ENCODE results near the gene AKAP6.

AKAP6 gene

GRCh38 chr14:32679927-32680612 lies 351.0 kb downstream of the AKAP6 start:
- DNase-seq = no peak

DNA sequence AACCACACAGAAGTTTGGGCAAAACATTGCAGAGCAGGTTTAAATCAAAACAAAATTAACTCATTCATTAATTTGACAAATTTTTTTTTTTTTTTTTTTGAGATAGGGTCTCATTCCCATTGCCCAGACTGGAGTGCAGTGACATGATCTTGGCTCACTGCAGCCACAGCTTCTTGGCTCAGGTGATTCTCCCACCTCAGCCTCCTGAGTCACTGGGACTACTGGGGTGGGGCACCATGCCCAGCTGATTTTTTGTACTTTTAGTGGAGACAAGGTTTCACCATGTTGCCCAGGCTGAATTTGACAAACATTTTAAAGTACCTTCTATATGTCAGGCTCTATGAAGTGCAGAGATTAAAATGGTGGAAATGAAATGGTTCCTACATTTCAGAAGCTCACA lies 352.5 kb downstream of the AKAP6 start:
- DNase-seq = no peak

DNA sequence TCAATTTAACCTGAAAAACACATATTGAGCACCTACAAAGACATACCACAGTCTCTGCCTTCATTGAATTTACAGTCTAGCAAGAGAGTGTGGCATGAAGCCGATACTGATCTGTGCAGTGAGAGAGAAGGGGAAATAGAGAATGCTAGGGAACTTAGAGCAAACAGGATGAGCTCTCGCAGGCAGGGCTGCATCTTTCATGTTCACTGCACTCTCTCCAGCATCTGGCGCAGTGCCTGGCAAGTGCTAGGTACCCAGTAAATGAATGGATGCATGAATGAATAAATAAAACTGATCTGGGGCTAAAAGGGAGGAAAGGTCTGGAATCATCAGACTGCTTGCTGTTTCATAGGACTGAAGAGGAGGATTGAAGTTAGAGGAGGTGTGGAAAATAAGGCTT lies 353.1 kb downstream of the AKAP6 start:
- DNase-seq = no peak

GRCh38 chr14:32683679-32684078 lies 354.6 kb downstream of the AKAP6 start:
- DNase-seq = no peak

- DNase-seq = no peak
Observed at GRCh38 chr14:32688941-32689340, 359.8 kb downstream of the AKAP6 start.

DNA sequence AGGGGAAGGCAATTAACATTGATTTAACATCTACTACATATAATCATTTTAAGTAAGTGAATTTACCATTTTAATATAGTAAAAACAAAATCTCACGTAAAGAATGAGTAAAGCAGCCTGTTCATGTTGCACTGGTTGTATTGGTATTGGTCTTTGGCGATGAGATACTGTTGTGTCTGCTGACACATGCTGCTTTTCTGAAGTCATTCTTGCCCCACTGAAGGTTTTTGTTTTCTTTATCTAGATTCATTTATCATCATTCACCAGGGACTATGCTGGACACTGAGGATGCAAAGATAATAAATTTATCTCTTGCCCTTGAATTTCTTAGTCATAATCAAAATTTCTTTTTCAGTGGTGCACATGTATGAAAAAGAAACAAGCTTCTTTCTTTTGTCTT lies 363.3 kb downstream of the AKAP6 start:
- no peak for DNase-seq

GRCh38 chr14:32693114-32693513 lies 364.0 kb downstream of the AKAP6 start:
- no peak for DNase-seq

DNA sequence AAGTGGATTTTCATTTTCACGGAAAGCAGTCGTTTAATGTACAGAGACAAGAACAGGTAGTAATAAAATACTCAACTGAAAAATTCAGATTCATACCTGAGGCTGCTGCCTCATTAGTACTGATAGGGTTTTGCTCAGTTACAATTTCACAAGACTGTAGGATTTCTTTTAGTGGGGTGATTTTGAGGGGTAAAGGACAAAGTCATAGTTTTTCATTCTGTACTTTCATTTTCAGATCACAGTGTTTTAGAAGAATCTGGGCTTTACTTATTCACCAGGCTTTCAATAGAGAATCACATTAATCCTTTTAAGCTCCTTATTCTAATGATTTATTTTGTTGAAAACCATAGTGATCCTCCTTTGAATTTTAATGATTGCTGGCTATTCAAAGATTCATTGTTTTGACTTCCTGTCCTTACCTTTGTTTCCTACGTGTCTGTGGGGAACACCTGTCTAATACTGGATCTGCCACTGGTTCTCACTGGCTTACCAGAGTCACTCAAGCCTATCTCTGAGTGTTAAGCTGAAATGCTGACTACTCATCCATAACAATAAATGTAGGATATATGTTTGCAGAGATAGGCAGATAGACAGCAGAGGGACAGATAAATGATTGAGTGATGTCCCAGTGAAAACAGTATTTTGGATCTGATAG lies 365.8 kb downstream of the AKAP6 start:
- no peak for DNase-seq

DNA sequence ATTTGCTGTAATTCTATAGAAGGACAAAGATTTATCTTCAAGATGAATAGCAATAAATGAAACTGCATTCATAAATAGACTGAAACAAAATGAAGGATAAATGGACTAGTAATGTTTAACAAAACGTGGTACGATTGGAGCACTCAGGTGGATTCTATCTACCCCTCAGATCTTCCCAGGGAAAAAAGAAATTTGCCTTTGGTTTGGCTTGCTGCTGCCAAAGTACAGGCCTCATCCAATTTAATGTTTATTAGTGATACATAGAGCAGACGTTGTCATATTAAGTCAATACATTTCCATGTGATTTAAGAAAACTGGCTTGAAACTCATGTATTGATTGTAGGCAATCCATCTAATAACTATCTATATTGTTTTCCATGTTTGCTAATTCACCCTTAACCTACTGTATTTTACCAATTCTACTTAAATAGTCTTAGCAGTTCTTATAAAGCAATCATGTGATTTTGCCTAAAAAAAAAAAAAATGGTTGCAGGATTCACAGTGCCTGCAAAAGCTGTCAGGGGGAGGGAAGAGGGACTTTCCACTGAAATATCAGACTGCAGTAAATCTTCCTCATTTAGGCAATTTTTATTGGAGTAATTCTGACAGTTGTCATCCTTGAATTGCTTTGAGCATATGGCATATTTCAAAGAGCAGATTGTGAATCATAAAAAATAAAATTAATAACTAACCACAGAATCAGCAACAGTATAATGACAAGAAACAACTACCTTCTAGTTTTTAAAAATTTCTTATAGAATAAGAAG lies 367.4 kb downstream of the AKAP6 start:
- no peak for DNase-seq

- DNase-seq = no peak
Observed at GRCh38 chr14:32697114-32697513, 368.0 kb downstream of the AKAP6 start.

DNA sequence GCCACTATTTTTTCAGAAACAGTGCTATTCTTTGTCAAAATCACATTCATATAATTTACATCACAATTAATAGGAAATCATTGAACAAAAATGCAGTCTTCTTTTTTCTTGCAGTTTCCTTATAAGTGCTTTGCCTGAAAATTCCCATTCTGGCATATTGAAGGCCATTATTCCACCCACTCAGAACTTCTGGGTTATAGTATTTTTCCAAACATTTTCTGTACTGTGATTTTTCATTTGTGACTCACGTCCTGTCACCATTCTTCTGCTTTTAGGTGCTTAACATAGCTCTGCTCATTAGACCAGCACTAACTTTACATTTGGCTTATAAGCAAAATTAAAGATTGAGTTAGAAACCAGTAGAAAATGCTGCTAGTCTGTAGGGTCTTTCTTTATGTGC lies 368.6 kb downstream of the AKAP6 start:
- DNase-seq = no peak

GRCh38 chr14:32698831-32699230 lies 369.7 kb downstream of the AKAP6 start:
- DNase-seq = no peak

DNA sequence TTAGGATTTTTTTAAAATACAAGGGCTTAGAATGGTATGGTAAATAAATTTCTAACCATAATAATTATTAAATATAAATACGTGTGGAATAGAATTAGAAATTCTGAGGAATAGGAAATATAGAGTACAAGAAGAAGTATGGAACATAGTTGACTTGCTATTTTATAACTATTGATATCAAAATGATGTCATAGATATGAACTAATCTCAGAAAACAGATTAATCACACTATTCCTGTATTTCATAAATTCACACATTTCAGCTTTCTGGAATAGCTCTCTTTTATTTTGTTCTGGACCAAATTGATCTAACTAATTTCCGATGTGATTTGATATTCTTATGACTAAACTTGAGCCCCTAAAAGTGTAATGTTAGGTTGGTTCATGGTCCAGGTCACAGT lies 372.4 kb downstream of the AKAP6 start:
- no peak for DNase-seq

- no peak for DNase-seq
Observed at GRCh38 chr14:32702088-32702487, 373.0 kb downstream of the AKAP6 start.

- DNase-seq = no peak
Observed at GRCh38 chr14:32702562-32702961, 373.5 kb downstream of the AKAP6 start.

GRCh38 chr14:32703183-32703621 lies 374.1 kb downstream of the AKAP6 start:
- DNase-seq = no peak

- no peak for DNase-seq
Observed at GRCh38 chr14:32706721-32707519, 377.8 kb downstream of the AKAP6 start.

GRCh38 chr14:32707742-32708500 lies 378.8 kb downstream of the AKAP6 start:
- DNase-seq = no peak

GRCh38 chr14:32709027-32709426 lies 379.9 kb downstream of the AKAP6 start:
- no peak for DNase-seq

- no peak for DNase-seq
Observed at GRCh38 chr14:32710231-32710671, 381.2 kb downstream of the AKAP6 start.

DNA sequence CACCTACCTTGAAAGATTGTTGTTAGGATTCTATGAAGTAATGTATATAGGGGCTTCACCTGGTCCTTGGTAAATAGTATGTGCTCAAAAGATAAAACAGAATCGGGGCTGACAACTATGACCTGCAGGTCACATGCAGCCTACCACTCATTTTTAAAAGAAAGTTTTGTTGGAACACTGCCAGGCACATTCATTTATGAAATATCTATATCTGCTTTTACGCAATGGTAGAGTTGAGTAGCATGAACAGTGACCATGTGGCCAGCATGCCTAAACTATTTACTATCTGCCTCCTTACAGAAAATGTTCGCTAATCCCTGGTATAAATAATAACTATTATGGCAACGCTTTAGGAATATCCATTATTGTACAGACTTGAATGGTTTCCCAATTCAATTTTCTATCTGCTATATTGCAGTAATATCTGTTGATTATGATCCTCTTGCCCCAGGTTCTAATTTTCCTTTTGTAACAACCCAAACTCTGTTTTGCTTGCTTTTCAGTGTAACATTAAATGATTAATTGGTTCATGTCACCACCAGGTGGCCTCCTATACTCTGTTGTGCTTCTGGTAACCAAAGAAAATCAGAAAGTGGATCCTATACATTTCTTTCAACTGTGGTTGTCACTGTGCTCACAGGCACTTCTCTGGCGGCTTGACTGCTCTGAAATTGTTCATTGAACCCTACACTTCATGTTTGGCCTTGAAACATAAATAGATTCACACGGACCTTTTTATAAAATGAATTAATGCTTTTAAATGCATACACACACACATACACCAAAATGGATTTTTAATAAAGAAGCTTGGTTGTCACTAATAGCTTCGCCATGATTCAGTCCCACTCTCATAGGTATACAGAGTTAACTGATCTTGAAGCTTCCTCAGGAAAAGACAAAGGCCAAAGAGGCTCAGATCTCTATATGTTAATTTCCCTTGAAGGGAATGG lies 381.9 kb downstream of the AKAP6 start:
- DNase-seq = no peak
